ENCODE measurements around the gene CGB5. TPM values are rescaled to one million over a fixed set of nuclear protein-coding genes. Genes with fewer than 3 reads are reported as not detected.
"Not testable (repeated sequence)": the region's sequence is repeated elsewhere in the genome, so short reads cannot be mapped to it uniquely, and the experiment has no call there.

CGB5 gene
- total RNA-seq, 1 donor from 2014 or later, result not detected

DNA sequence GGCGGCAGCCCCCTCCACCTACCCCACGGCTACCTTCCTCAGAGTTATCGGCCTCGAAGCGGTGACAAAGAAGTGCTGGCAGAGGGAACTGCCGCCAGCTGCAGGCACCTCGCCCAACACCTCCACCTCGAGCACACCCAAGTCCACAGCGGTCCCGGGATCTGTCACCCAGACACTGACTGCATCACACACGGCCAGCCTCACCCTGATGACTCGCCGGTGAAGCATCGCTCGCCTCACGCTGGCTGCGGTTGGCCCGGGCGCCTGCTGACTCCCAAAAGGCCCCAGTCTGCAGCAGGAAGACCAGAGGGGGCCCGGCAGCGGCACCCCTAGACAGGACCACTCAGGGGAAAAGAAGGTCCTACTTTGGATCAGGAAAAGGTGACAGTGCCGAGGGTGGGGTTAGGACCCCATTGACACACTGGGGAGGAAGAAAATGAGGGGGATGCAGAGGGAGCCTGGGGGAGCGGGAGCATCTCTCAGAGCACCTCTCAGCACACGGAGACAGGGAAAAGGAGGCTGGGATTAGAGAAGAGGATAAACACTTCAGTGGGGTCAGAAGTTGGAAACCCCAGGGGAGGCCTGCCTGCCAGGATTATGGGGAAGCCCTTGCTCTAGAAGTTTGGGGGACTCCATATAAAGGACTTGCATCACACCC lies 6.9 kb downstream of the CGB5 start:
- ATAC-seq; intact Hi-C loops (cut with DNase I); DNase-seq (ENCODE audit: low spot score): not testable (repeated sequence)

- intact Hi-C loops (cut with DNase I), result no loop called here
- ATAC-seq (peak; percentile 82), DNase-seq (ENCODE audit: low spot score) (peak; percentile 76)
Observed at GRCh38 chr19:49056101-49056901, 12.7 kb downstream of the CGB5 start.

- peak; percentile 38 for ATAC-seq
- DNase-seq (ENCODE audit: low spot score); intact Hi-C loops (cut with DNase I): not testable (repeated sequence)
Observed at GRCh38 chr19:49056902-49057596, 13.4 kb downstream of the CGB5 start.

- ATAC-seq (peak; percentile 77), DNase-seq (ENCODE audit: low spot score) (peak; percentile 81)
- intact Hi-C loops (cut with DNase I), result no loop called here
Observed at GRCh38 chr19:49057636-49058234, 14.1 kb downstream of the CGB5 start, which contains the start of gene CGB7. CGB7 (minus strand) TSS chr19:49057749; CDS start chr19:49055375, 2,374 bp downstream.

DNA sequence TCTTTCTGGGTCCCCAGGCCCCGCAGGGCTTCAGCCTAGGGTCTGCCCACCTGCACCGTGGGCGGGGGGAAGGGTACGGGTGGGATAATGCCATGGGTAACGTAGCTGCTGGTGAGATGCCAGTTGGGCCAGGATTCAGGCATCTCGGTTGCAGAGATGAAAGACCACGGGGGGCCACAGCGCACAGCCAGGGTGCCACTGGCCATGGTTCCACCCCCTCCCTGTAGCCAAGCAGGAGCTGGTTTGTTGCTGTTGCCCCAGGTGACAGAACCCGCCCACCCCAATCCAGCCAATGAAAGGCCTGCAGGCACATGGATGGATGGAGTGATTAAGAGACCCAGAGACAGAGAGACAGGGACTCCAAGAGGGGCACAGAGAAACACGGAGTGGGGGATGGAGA lies 14.9 kb downstream of the CGB5 start:
- no peak for DNase-seq (ENCODE audit: low spot score)
- intact Hi-C loops (cut with DNase I), result no loop called here
- no peak for ATAC-seq

GRCh38 chr19:49059053-49059452 lies 15.4 kb downstream of the CGB5 start:
- intact Hi-C loops (cut with DNase I), result no loop called here
- ATAC-seq (no peak), DNase-seq (ENCODE audit: low spot score) (no peak)

GRCh38 chr19:49061000-49061399 lies 17.4 kb downstream of the CGB5 start:
- ATAC-seq (no peak), DNase-seq (ENCODE audit: low spot score) (no peak)
- intact Hi-C loops (cut with DNase I), result no loop called here

GRCh38 chr19:49061445-49061844 lies 17.8 kb downstream of the CGB5 start:
- ATAC-seq, result no peak
- intact Hi-C loops (cut with DNase I), result no loop called here

DNA sequence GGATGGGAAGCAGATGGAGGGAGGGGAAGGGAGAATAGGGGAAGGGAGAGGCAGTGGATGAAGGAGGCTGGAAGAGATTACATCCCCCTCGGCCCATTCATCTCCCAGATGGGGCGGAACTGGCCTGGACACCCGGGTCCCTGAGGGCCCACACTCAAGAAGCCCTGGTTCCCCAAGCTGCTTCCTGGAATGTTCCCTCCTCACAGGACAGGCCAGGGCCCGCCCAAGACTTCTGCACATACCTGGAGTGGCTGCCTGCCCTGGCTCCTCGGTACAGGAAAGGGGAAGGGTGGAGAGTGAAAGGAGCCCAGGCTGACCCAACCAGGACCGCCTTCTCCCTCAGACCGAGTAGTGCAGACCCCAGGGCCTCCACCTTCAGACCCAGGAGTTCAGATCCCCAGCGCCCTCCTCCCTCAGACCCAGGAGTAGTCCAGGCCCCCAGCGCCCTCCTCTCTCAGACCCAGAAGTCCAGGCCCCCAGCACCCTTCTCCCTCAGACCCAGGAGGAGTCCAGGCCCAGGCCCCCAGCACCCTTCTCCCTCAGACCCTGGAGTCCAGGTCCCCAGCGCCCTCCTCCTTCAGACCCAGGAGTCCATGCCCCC lies 20.5 kb downstream of the CGB5 start:
- no peak for DNase-seq (ENCODE audit: low spot score)
- ATAC-seq, result peak; percentile 17

More at GRCh38 chr19:49061445-49061844, 17.8 kb downstream of the CGB5 start:
- DNase-seq (ENCODE audit: low spot score), result no peak

DNA sequence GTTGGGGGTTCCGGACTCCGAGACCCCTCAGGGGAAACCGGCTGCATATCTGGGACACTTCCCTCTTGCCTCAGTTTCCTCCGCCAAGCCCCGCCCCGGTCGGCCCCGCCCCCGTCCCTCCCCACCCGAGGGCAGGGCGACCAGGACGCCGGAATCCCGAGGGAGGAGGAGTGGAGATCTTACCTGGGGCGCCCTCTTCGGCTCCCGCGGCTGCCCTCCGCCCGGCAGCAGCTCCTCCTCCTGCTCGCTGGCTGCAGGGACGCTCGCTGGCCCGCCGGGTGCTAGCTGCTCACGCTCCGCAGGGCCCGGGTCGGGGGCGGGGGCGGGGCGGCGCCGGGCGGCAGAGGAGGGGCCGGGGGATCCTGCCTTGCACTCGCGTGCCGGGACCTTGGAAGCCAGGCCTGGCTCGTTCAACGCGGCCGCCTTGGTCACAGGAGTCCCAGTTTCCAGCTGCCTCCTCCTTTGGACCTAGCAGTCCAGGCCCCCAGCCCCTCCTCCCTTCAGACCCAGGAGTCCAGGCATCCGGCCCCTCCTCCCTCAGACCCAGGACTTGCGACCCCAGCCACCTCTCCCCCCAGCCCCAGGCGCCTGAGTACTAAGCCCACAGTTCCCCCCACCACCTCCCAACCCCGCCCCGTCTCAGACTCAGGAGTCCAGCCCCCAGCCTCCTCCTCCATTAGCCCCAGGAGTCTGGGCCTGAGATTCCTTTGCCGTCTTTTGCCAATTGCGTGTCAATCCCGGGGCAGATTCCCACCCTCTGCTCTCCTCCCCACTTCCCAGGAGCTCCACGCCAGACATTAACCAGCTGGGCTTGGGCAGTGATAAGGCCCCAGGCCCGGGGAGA lies 21.3 kb downstream of the CGB5 start, which contains the start of gene NTF4:
TSS of gene NTF4 (minus strand) at position 51 of the 844 bp plus-strand sequence. CDS start 2,821 bp downstream, outside the sequence.
- ATAC-seq, result no peak
- no peak for DNase-seq (ENCODE audit: low spot score)
- intact Hi-C loops (cut with DNase I), result no loop called here

More for the DNA sequence above, 20.5 kb downstream of the CGB5 start:
- intact Hi-C loops (cut with DNase I), result no loop called here

- intact Hi-C loops (cut with DNase I), result no loop called here
- no peak for ATAC-seq
- DNase-seq (ENCODE audit: low spot score), result no peak
Observed at GRCh38 chr19:49065905-49066512, 22.4 kb downstream of the CGB5 start.

GRCh38 chr19:49067554-49067953 lies 23.9 kb downstream of the CGB5 start:
- intact Hi-C loops (cut with DNase I), result no loop called here
- DNase-seq (ENCODE audit: low spot score) (no peak), ATAC-seq (no peak)

DNA sequence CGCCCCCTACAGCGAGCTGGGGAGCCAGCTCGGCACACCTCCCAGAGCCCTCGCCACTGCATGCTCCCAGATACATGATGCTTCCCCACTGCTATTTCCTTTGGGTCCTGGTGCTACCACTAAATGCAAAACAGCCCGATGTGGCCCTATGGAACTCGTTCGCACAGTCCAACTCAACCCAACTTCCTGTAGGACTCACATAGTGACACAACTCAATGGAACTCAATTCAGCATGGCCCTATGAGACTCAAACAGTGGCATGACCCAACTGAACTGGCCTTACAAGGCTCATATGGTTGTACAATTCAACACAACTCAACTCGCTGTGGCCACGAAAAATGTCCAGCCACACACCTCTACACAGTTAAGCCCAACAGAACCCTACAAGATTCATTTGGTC lies 25.4 kb downstream of the CGB5 start:
- DNase-seq (ENCODE audit: low spot score), result no peak
- no peak for ATAC-seq
- intact Hi-C loops (cut with DNase I), result no loop called here

GRCh38 chr19:49070416-49070815 lies 26.8 kb downstream of the CGB5 start:
- DNase-seq (ENCODE audit: low spot score) (no peak), ATAC-seq (no peak)
- intact Hi-C loops (cut with DNase I), result no loop called here

- intact Hi-C loops (cut with DNase I), result no loop called here
- DNase-seq (ENCODE audit: low spot score) (no peak), ATAC-seq (no peak)
Observed at GRCh38 chr19:49071860-49072547, 28.4 kb downstream of the CGB5 start.

GRCh38 chr19:49073514-49074378 lies 30.1 kb downstream of the CGB5 start:
- no peak for DNase-seq (ENCODE audit: low spot score)
- ATAC-seq, result peak; percentile 26
- intact Hi-C loops (cut with DNase I), result no loop called here
